ENCODE measurements around the gene KLHL36. TPM values are rescaled to one million over a fixed set of nuclear protein-coding genes. Genes with fewer than 3 reads are reported as not detected.
"Not testable (repeated sequence)": the region's sequence is repeated elsewhere in the genome, so short reads cannot be mapped to it uniquely, and the experiment has no call there.

Gene KLHL36
- total RNA-seq, 1 donor from 2014 or later = 39.3 TPM

- Histone ChIP-seq H3K36me3 (no peaks in the 10 kb centered on the region), H3K4me1 (no peaks in the 10 kb centered on the region), H3K9me3 (no peaks in the 10 kb centered on the region), H3K27ac (no peak overlapping the region), H3K27me3 (no peaks in the 10 kb centered on the region), H3K4me3 (no peak overlapping the region)
- TF ChIP-seq POLR2AphosphoS5 (IDR thresholded peaks at IDR 0.05; ENCODE audit: insufficient read depth in 1 of 2, low read depth in 1 of 2) (no peak), CTCF (IDR thresholded peaks at IDR 0.05) (no peak), POLR2A (IDR thresholded peaks at IDR 0.05) (no peak)
- DNase-seq (ENCODE audit: extremely low spot score in 2 of 2) = no peak
- intact Hi-C loops (cut with DNase I) = no loop called here
Observed at GRCh38 chr16:84685210-84685609, 36.9 kb downstream of the KLHL36 start.

- Histone ChIP-seq H3K27ac (no peak overlapping the region), H3K36me3 (no peaks in the 10 kb centered on the region), H3K4me1 (no peaks in the 10 kb centered on the region), H3K27me3 (no peaks in the 10 kb centered on the region), H3K4me3 (no peak overlapping the region), H3K9me3 (no peaks in the 10 kb centered on the region)
- TF ChIP-seq POLR2A (IDR thresholded peaks at IDR 0.05) (no peak), POLR2AphosphoS5 (IDR thresholded peaks at IDR 0.05; ENCODE audit: insufficient read depth in 1 of 2, low read depth in 1 of 2) (no peak), CTCF (IDR thresholded peaks at IDR 0.05) (no peak)
- DNase-seq (ENCODE audit: extremely low spot score in 2 of 2) = no peak
- intact Hi-C loops (cut with DNase I) = no loop called here
Observed at GRCh38 chr16:84686707-84687298, 38.5 kb downstream of the KLHL36 start.

GRCh38 chr16:84687715-84688114 lies 39.4 kb downstream of the KLHL36 start:
- H3K27ac ChIP-seq = no peak overlapping the region
- H3K4me3 ChIP-seq = no peak overlapping the region
- no peaks in the 10 kb centered on the region for H3K36me3 ChIP-seq
- no peak for DNase-seq (ENCODE audit: extremely low spot score in 2 of 2)
- H3K9me3 ChIP-seq = no peaks in the 10 kb centered on the region
- no peak for TF ChIP-seq POLR2AphosphoS5 (IDR thresholded peaks at IDR 0.05; ENCODE audit: insufficient read depth in 1 of 2, low read depth in 1 of 2)
- no peak for TF ChIP-seq POLR2A (IDR thresholded peaks at IDR 0.05)
- TF ChIP-seq CTCF (IDR thresholded peaks at IDR 0.05) = no peak
- intact Hi-C loops (cut with DNase I) = no loop called here
- no peaks in the 10 kb centered on the region for H3K4me1 ChIP-seq
- H3K27me3 ChIP-seq = no peaks in the 10 kb centered on the region

GRCh38 chr16:84688163-84688562 lies 39.9 kb downstream of the KLHL36 start:
- H3K9me3 ChIP-seq; DNase-seq (ENCODE audit: extremely low spot score in 2 of 2); H3K27me3 ChIP-seq; H3K27ac ChIP-seq; intact Hi-C loops (cut with DNase I); H3K4me3 ChIP-seq; H3K36me3 ChIP-seq; H3K4me1 ChIP-seq: not testable (repeated sequence)

GRCh38 chr16:84689111-84689510 lies 40.8 kb downstream of the KLHL36 start:
- intact Hi-C loops (cut with DNase I) = no loop called here
- no peak for DNase-seq (ENCODE audit: extremely low spot score in 2 of 2)

More at GRCh38 chr16:84689111-84689510, 40.8 kb downstream of the KLHL36 start:
- Histone ChIP-seq H3K36me3 (no peaks in the 10 kb centered on the region), H3K27ac (no peak overlapping the region), H3K9me3 (no peaks in the 10 kb centered on the region), H3K27me3 (no peaks in the 10 kb centered on the region), H3K4me3 (no peak overlapping the region), H3K4me1 (no peaks in the 10 kb centered on the region)
- no peak for TF ChIP-seq CTCF (IDR thresholded peaks at IDR 0.05)
- TF ChIP-seq POLR2A (IDR thresholded peaks at IDR 0.05) = no peak
- TF ChIP-seq POLR2AphosphoS5 (IDR thresholded peaks at IDR 0.05; ENCODE audit: insufficient read depth in 1 of 2, low read depth in 1 of 2) = no peak

Data from vagina (tissue), 2 donors.